ENCODE data around the gene ZNF292.
"Not testable (repeated sequence)": the region's sequence is repeated elsewhere in the genome, so short reads cannot be mapped to it uniquely, and the experiment has no call there.

The ZNF292 gene

GRCh38 chr6:87164506-87164905 is 9.1 kb downstream of the ZNF292 start:
- no peak for DNase-seq

- no peak for DNase-seq
These were observed 9.8 kb downstream of the ZNF292 start for GRCh38 chr6:87165185-87165584.

- DNase-seq, result no peak
These were observed 16.7 kb downstream of the ZNF292 start for GRCh38 chr6:87171938-87172633.

- DNase-seq, result no peak
These were observed 18.8 kb downstream of the ZNF292 start for GRCh38 chr6:87174078-87174579.

- no peak for DNase-seq
These were observed 21.1 kb downstream of the ZNF292 start for GRCh38 chr6:87176493-87176892.

GRCh38 chr6:87180105-87180728 is 24.9 kb downstream of the ZNF292 start:
- DNase-seq, result no peak

- DNase-seq, result no peak
These were observed 26.5 kb downstream of the ZNF292 start for GRCh38 chr6:87181903-87182302.

- no peak for DNase-seq
These were observed 27.0 kb downstream of the ZNF292 start for GRCh38 chr6:87182321-87182720.

GRCh38 chr6:87182940-87183339 is 27.6 kb downstream of the ZNF292 start:
- DNase-seq, result no peak

GRCh38 chr6:87183687-87184086 is 28.3 kb downstream of the ZNF292 start:
- DNase-seq, result no peak

GRCh38 chr6:87184762-87185250 is 29.4 kb downstream of the ZNF292 start:
- no peak for DNase-seq

GRCh38 chr6:87196275-87196842 is 41.0 kb downstream of the ZNF292 start:
- DNase-seq, result no peak

GRCh38 chr6:87197547-87197946 is 42.2 kb downstream of the ZNF292 start:
- DNase-seq, result no peak

GRCh38 chr6:87198022-87198810 is 42.9 kb downstream of the ZNF292 start:
- not testable (repeated sequence) for DNase-seq

GRCh38 chr6:87199787-87200186 is 44.4 kb downstream of the ZNF292 start:
- no peak for DNase-seq

GRCh38 chr6:87200469-87201175 is 45.3 kb downstream of the ZNF292 start:
- DNase-seq, result no peak

- no peak for DNase-seq
These were observed 48.2 kb downstream of the ZNF292 start for GRCh38 chr6:87203448-87204023.

- DNase-seq, result no peak
These were observed 54.4 kb downstream of the ZNF292 start for GRCh38 chr6:87209812-87210211.

- no peak for DNase-seq
These were observed 55.6 kb downstream of the ZNF292 start for GRCh38 chr6:87210979-87211378.

- no peak for DNase-seq
These were observed 57.2 kb downstream of the ZNF292 start for GRCh38 chr6:87212596-87212995.

- DNase-seq, result no peak
These were observed 58.0 kb downstream of the ZNF292 start for GRCh38 chr6:87213364-87213763.

GRCh38 chr6:87214831-87215230 is 59.5 kb downstream of the ZNF292 start:
- DNase-seq, result no peak

All from NCI-H187 treated with DMSO at 0.1 percent for 48 hours (cell line).